ENCODE results near the gene GDPD3.

Gene GDPD3

DNA sequence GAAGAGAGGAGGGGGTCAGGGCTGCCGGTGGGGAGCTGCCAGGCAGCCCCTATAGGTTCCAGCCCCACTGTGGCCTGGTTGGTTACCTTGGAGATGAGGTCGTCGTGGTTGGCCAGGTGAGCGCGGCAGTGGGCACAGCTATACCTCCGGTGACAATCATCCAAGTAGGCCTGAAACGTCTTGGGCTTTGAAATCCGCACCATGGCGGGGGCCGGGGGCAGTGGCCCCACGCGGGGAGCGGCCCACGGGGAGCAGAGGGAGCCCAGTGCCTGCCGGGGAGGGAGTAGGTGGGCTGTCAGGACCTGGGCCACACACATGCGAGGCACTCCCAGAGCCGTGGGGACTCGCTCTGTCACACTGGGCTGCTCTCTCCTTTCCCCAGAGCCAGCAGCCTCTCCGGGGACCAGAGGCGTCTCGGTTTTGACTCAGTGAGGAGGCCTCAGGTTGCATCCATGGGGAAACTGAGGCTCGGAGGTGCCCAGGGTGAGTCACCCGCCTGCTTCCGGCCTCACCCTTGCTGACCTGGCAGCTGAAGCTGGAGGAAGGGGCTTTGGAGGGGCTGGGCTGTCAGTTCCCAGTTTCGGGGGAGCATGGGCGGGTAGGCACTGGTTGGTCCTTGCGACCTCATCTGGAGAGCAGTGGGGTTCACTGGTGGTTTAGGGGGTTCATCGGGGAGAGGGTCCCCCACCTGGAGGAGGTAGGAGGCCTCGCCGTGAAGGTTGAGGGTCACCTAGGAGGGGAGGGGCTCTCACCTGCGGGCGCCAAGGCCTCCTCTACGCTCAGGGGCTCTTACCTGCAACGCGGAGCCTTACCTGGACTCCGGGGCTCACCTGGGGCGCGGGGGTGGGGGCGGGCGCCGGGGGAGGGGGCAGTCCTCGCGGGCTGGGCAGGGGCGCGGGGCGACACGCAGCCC, 17.9 kb downstream of the GDPD3 start:
- DNase-seq (ENCODE audit: low spot score) = no peak

DNA sequence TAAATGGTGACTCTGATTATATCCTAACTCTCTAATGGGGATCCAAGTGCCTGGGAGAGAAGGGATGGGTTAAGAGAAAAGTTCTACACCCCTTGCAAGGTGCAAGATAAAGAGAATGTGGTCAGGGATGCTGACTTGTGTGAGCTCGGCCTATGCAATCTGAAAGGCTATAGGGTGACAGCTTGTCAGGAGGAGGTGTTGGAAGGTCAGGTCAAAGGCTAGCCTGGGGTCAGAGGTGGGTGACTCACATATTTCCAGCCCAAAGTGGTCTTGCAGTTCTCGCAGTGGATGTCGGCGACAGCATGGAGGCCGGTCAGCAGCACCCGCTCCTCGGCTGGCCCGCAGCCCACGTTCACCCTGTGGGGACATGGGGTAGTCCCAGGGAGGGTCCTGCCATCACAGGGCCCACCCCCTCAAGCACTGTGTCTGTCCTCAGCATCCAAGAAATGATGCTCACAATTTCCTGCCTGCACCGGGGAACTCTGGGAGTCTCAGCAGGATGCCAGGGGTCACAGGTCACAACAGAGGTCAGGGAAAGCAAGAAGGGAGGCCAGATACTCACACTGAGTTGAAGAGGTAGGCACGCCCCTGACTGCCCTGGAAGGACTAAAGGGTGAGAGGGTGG, 18.7 kb downstream of the GDPD3 start:
- DNase-seq (ENCODE audit: low spot score) = no peak

DNA sequence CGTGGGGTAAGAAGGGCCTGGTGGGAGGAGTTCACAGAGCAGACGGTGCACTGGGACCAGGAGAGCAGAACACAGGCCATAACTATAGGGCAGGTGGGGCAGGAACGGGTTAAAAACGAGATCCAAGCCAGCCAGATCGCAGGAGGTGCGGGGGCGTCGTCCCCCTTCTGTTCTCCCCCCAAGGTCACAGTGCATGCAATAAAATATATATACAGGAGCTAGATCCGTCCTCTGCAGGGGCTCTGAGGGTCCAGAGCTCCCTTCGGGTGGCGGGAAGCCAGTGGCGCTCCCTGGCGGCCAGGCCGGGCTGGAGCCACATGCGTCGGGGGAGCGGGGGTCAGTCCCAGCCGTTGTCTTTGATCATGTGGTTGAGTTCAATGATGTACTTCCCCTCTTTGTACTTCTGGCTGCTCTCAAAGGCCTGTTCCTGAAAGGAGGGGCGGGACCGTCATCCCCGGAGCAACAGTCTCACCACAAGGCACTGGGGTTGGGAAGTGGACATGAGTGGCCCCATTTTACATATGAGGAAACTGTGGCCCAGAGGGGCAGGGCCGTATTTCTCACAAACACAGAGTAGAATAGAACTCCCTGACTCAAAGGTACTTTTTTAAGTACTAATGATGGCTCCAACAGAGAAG, 20.8 kb downstream of the GDPD3 start:
- peak; percentile 60 for DNase-seq (ENCODE audit: low spot score)

DNA sequence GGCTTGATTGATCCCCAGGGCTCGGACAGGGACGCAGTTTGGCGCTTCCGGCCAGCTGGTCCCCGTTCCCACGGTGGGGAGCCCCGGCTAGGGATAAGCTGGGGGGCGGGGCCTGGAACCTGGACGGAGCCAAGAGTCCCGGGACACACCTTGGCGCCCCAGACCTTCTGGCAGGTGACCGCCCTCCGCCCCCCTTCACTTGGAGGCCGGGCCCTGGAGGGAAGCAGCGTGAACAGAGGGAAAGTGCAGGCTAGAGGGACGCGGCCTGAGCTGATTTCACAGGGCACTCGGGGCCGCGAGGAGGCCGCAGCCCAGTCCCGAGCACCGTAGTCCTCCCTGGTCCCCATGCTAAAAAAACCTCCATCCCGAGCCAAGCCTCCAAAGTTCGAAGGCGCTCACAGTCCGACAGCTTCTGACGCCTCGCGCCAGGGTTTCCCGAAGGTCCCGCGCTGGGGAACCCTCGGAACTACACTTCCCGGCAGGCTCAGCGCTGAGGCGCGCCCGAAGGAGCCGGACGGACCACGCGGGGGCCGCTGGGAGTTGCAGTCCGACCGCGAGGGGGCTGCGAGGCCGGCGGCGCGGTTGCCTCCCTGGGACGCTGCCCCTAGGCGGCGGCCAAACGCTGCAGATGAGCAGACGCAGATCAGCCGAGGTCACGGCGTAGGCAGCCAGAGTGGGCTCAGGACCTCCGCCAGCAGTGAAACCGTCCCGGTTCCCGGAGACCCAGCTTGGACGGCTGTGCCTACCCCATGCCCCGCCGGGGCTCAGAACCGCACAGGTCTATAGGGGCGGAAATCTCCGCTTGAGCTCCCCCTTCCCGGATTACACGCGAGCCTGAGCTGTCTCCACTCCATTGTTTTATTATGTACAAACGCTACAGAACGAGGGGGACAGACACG, 21.6 kb downstream of the GDPD3 start, which contains the start of gene TBX6:
TSS of gene TBX6 (minus strand) at position 451 of the 899 bp plus-strand sequence. CDS start 731 bp downstream, outside the sequence.
- DNase-seq (ENCODE audit: low spot score) = peak; percentile 92

DNA sequence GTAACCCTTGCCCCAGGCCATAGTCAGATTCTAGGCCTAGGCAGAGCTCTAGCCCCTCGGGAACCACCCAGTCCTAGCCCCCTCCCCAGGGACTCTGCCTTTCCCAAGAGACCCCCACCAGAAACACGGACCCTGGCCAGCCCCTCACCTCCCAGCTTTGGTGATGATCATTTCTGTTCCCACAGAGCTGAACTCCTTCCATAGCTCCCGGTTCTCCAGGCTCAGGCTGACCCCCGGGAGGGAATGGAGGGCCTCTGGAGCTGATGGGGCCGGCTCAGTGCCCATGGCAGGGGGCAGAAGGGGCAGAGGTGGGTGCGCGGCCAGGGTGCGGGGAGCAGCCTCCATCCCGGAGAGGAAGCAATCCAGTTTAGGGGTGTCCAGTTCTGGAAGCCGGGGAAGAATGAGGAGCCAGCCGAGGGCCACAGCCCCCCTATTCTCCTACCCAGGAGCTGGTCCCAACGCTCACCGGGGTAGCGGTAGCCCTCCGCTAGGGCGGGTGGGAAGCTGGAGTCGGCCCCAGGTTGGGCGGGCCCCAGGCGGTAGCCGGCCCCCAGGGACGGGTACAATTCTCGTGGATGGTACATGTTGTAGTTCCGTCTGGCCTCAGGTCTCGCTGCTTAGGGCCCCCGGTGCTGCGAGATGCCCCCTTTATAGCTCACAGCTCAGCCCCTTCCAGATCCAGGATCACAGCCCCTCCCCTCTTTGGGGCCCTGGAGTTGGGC, 22.6 kb downstream of the GDPD3 start:
- no peak for DNase-seq (ENCODE audit: low spot score)

DNA sequence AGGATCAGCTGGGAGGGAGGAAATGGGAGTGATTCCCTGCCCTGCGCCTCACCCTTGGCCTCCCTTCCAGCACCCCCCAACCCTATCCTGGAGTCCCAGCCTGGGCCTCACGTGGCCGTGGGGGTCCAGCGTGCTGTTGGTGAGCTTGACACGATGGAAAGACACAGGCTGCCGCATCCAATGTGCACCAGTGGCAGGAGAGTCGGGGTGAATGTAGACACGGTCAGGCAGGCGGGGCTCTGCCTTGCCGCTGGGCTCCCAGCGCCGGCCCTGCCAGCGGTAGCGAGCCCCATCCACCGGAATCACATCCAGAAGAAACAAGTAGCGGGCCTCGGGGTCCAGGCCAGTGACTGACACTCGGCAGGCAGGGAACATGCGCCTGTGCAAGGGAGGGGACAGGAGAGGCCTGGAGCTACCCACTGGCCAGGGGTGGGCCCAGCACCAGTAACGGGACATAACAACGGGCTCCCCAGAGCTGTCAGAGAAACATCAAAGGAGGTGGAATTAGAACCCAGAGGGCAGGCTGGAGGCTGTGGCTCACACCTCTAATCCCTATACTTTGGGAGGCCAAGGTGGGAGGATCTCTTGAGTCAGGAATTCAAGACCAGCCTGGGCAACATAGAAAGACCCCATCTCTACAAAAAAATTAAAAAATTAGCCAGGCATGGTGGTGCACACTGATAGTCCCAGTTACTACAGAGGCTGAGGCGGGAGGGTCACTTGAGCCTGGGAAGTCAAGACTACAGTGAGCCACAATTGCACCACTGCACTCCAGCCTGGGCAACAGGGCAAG, 24.3 kb downstream of the GDPD3 start:
- no peak for DNase-seq (ENCODE audit: low spot score)

DNA sequence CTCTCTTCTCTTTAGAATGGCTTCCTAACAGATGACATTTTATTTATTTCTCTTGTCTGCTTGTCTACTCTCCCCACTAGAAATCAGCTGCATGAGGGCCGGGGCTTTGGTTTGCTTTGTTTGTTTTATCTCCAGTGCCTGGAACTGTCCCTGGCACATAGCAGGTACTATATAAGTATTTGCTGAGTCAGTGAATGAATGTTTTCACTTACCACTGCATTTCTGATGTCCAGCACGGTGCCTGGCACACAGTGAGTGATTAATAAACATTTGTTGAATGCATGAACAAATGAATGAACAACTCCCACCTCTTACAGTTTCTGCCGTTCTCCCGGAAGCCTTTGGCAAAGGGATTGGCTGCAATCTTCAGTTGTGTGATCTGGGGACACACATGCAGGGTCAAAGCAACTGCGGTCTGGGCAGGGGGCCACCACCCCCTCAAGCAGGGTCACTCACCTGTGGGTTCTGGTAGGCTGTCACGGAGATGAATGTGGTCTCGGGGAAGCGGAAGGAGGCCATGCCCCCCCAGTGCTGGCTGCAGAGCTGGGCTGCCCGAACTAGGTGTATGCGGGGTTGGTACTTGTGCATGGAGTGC, 25.0 kb downstream of the GDPD3 start:
- no peak for DNase-seq (ENCODE audit: low spot score)

DNA sequence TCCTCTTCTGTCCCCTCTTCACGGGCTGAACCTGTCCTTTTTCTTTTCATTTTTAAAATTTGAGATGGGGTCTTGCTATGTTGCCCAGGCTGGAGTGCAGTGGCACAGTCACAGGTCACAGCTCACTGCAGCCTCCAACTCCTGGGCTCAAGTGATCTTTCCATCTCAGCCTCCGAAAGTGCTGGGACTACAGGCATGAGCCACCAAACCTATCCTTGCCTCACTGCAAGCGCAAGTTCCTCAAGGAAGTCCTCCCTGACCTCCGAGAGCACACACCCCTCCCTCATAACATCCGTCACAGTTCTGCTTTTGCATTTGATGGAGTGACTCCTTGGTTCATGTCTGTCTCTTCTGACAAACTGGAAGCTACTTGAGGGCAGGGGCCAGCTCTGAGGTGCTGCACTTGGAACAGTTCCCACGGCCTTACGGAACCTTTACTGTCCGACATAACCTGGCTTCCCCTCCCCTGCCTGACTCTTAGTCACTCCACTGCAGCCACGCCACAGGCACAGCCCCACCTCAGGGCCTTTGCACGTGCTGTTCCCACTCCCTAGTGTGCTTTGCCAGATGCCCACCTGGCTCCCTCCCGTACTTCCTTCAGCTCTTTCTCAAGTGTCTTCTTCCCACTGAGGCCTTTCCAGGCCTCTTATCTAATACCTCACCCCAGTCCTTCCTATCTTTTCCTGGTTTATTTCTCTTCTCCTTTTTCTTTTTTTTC, 26.0 kb downstream of the GDPD3 start:
- DNase-seq (ENCODE audit: low spot score) = no peak

DNA sequence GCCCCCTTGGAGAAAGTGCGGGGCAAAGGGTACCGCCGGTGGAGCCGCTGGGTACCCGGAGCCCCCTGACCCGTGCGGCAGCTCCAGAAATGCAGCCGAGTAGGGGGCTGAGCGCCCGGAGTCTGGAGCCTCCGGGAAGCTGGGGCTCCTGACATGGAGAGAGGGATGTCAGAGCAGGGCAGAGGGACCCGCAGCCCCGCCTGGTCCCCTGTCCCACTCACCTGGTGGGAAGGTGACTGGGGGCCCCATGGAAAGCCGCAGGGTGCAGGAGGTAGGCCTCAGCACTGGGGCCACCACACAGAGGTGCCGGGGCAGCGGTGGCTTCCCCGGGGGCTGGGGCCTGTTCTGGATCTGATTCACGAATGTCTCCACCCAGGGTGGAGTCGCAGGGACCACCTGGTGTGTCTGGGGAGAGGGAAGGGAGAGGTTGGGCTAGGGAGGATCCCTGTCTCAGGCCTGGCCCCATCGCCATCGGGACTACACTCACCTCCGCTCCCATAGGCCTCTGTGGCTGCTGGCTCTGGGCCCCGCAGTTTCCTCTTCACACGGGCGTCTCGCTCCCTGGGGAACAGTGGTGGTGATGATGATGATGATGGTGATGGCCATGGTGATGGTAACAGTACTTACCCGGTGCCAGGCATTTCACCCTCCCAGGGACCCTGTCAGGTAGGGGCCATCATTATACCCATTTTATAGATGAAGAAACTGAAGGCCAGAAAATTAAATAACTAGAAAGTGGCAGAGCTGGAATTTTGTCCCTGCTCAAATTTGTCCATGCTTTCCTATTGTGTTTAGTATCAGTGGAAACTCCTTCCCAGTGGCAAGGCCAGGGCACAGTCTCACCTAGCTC, 26.8 kb downstream of the GDPD3 start:
- DNase-seq (ENCODE audit: low spot score) = no peak

DNA sequence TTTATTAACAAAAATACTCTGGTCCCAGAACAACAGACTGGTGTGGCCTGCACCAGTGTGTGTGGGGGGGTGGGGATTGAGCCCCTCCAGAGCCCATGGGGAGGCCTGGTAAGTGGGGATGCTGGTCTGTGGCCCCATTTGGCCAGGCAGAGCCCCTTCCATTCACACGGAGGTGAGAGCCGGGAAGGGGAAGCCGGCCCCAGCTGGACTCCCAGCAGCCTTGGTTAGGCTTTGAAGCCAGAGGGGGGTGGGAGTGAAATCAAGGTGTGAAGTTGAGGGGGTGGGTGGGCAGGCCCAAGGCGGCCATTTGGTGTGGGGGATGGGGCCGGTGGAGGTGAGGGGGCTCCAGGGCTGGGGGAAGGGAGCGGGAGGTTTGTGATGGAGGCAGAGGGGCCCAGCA, 27.5 kb downstream of the GDPD3 start:
- no peak for DNase-seq (ENCODE audit: low spot score)

DNA sequence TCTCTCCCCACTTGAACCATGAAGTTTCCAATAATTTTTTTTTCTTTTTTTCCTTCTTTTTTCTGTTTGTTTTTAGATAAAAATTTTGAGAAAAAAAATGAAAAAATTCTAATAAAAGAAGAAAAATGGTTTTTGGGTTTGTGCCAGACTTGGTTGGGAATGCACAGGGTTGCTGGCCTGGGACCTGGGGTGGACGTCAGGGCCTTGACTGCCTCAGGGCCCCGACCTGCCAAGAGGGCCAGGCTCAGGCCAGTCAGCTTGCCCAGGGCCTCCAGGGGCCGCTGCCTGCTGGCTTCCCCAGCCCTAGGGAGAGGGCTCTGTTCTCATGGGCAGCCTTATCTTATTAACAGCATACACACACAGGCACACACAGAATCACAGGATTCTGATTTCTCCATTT, 28.1 kb downstream of the GDPD3 start:
- DNase-seq (ENCODE audit: low spot score) = no peak

DNA sequence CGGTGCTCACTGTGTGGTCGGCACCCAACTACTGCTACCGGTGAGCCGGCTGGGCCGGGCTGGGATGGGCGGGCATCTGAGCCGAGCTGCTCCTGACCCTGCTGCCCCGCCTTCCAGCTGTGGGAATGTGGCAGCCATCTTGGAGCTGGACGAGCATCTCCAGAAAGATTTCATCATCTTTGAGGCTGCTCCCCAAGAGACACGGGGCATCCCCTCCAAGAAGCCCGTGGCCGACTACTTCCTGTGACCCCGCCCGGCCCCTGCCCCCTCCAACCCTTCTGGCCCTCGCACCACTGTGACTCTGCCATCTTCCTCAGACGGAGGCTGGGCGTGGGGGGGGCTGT, 28.5 kb downstream of the GDPD3 start:
- no peak for DNase-seq (ENCODE audit: low spot score)

DNA sequence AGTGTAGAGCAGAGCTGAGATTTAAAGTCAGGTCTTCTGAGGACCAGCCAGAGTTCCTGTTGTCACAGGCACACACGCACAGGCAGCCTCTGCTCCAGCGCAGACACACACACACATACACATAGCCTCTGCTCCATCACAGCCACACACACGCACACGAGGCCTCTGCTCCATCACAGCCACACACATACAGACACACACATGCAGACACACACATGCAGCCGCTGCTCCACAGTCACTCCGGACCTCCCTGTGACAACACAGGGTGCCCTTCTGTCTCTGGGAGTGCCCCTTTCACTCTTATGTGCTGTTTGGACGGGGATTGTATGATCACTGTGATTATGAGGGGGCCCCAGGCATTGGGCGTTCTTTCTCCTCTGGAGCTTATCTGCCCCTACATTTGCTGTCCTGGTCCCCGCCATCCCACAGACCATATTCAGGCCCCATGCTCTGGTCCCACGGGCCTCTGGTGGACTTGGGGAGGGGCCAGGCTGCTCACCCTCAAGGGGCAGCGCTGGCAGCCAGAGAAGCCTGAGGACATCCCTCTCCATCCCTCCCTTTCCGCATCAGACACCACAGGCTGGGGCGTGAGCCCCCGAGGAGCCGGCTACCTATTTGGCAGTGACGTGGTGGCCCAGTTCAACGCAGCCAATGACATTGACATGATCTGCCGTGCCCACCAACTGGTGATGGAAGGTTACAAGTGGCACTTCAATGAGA, 29.1 kb downstream of the GDPD3 start:
- DNase-seq (ENCODE audit: low spot score) = no peak

DNA sequence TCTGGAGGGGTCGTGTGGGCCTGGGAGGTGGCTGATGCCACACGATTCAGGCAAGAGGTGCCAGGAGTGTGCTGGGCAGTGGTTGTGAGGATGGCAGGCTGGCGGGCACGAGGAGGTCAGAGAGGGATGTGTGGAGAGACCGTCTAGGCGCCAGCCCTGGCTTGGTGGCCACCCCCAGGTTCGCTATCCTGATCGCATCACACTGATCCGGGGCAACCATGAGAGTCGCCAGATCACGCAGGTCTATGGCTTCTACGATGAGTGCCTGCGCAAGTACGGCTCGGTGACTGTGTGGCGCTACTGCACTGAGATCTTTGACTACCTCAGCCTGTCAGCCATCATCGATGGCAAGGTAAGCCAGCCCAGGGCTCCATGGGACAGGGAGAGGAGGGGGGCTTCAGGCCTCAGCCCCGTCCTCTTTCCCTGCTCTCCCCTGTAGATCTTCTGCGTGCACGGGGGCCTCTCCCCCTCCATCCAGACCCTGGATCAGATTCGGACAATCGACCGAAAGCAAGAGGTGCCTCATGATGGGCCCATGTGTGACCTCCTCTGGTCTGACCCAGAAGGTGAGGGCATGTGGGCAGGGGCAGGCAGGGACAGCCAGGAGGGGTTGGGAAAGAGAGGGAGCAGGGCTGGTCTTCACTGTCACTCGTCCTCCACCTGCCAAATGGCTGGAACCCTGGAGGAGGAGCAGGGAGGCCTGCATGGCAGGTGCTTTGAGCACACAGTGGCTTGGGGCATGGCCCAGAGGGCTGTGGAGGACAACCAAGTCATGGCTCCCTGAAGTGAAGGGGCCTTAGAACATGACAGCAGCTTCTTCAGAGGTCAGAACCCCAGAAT, 29.9 kb downstream of the GDPD3 start:
- DNase-seq (ENCODE audit: low spot score) = no peak

DNA sequence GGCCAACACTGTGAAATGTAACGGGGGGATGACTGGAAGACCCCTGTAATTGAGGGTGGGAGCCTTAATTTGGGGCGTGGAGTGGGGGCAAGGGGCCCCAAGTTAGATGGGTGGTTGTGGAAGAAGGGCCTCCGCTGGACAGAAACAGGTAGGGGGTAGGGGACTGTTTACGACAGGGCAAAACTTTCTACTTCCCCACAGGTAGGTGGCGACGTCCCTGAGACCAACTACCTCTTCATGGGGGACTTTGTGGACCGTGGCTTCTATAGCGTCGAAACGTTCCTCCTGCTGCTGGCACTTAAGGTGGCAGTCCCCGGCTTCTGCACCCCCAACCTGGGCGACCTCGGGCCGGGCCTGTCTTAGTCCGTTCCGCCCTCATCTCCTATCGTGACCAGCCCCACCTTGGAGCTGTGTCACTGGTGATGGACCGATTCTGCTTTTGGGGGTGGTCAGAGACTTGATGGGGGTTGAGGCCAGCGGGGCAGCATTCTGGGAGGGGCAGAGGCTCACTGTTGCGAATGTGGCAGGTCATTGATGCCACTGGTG, 30.7 kb downstream of the GDPD3 start:
- no peak for DNase-seq (ENCODE audit: low spot score)

DNA sequence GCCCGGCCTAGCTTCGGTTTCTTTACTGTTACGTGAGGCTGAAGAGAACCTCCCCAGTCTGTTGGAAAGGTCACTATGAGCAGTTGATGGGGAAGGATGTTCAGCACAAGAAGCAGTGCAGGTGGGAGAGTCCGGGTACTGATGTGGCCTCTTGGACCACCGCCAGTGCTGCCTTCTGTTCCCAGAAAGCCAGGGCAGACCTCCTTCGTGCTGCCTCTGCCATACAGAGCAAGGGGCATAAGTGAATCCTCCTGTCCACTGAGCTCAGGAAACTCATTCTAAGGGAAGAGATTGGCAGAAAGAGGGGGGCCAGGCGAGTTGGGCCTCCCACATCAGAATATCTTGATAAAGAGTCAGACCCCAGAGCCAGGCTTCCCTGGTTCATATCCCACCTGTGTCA, 33.9 kb downstream of the GDPD3 start:
- DNase-seq (ENCODE audit: low spot score) = no peak

DNA sequence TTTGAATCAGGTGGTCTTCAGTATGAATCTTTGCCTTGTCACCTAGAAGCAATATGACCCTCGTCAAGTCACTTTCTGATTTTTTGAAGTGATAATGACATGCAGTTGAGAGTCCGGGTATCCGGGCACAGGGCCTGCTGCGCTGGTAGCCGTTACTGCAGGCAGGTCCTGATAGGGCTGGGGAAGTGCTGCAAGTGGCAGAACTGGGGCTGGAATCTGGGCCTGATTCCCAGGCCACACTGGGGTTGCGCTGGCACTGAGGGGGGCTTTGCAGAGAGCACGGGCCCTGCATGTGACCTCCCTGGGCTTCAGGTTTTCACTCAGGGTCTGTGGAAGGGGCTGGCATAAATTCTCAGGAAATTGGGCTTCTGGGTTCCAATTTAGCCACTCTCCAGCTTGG, 34.6 kb downstream of the GDPD3 start:
- no peak for DNase-seq (ENCODE audit: low spot score)

Measured in AG08395 (cell line).